GM21576 (cell line): ENCODE data around the gene BTAF1.
"Not testable (repeated sequence)": the region's sequence is repeated elsewhere in the genome, so short reads cannot be mapped to it uniquely, and the experiment has no call there.

ENCODE experiments used
- ATAC-seq: cut with Tn5 transposase; IDR thresholded peaks from one replicate; pipeline ENCODE4 v1.9.1; 2021; ENCODE audit warnings: mild to moderate bottlenecking, moderate library complexity; ENCODE audit not compliant: unreplicated experiment

Gene BTAF1

GRCh38 chr10:91977491-91977890, 53.9 kb downstream of the BTAF1 start:
- no peak for ATAC-seq

GRCh38 chr10:91978585-91978984, 55.0 kb downstream of the BTAF1 start:
- ATAC-seq, result no peak

- ATAC-seq, result no peak
Observed at GRCh38 chr10:91980319-91980718, 56.7 kb downstream of the BTAF1 start.

- no peak for ATAC-seq
Observed at GRCh38 chr10:91983416-91983815, 59.8 kb downstream of the BTAF1 start.

- no peak for ATAC-seq
Observed at GRCh38 chr10:91987397-91988037, 63.9 kb downstream of the BTAF1 start.

GRCh38 chr10:91992031-91992430, 68.5 kb downstream of the BTAF1 start:
- no peak for ATAC-seq

GRCh38 chr10:91996266-91996665, 72.7 kb downstream of the BTAF1 start:
- ATAC-seq, result no peak

GRCh38 chr10:92001581-92001980, 78.0 kb downstream of the BTAF1 start:
- no peak for ATAC-seq

- ATAC-seq, result no peak
Observed at GRCh38 chr10:92001995-92002394, 78.4 kb downstream of the BTAF1 start.

GRCh38 chr10:92003258-92003657, 79.7 kb downstream of the BTAF1 start:
- no peak for ATAC-seq

- ATAC-seq, result no peak
Observed at GRCh38 chr10:92005978-92006377, 82.4 kb downstream of the BTAF1 start.

- no peak for ATAC-seq
Observed at GRCh38 chr10:92009445-92009844, 85.9 kb downstream of the BTAF1 start.

- ATAC-seq, result no peak
Observed at GRCh38 chr10:92010047-92010735, 86.6 kb downstream of the BTAF1 start.

GRCh38 chr10:92011560-92012214, 88.1 kb downstream of the BTAF1 start:
- no peak for ATAC-seq

- ATAC-seq, result no peak
Observed at GRCh38 chr10:92014620-92015019, 91.0 kb downstream of the BTAF1 start.

- no peak for ATAC-seq
Observed at GRCh38 chr10:92024700-92025099, 101.1 kb downstream of the BTAF1 start.

- not testable (repeated sequence) for ATAC-seq
Observed at GRCh38 chr10:92025340-92025739, 101.8 kb downstream of the BTAF1 start.

GRCh38 chr10:92027141-92027540, 103.6 kb downstream of the BTAF1 start:
- no peak for ATAC-seq

- ATAC-seq, result no peak
Observed at GRCh38 chr10:92031580-92031979, 108.0 kb downstream of the BTAF1 start.

GRCh38 chr10:92033070-92033469, 109.5 kb downstream of the BTAF1 start:
- ATAC-seq, result not testable (repeated sequence)

GRCh38 chr10:92038949-92039348, 115.4 kb downstream of the BTAF1 start:
- ATAC-seq, result no peak

GRCh38 chr10:92042541-92042940, 119.0 kb downstream of the BTAF1 start:
- no peak for ATAC-seq
